Measurements from ENCODE around the gene HOXB3.

HOXB3 gene

DNA sequence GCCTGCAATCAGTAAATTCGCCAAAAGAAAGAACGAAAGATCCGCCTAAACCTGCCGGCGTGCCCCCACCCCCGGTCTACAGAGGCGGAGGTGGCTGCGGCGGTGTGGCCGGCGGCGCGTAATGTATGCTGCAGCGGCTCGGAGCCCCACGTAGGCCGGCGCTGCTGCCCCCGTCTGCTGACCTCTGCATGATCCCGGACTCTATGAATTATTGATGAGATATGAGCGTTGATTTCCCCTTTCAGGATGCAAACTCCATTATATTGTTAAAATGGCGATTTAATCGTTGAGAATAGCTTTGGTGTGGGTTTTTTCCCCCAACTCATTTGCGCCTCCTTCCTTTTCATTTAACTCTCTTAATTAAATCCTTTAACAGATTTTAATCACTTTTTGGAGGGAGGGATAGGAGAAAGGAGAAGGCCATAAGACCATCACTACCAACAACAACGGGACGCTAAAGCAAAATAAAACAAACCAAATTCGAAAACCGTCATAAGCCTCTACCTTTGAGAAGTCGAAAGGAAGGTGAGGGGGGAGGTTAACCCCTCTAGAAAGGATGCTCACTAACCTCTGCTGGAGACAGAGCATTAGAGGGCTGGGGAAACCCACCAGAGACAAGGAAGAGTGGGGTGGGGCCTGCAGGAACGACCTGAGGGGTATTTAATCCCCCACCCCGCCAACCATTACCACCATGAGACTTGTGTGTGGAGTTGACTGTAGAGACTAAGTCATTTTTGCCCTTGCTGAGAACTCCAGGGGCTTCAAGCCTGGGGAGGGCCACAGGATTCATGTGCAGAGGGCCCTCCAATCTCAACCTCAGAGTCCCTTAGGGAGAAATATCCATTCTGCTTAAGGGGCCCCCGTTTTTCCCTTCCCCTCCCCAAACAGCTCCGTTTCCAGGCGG, 3.4 kb downstream of the HOXB3 start:
- Histone ChIP-seq H3K27me3 (ENCODE audit: control insufficient read depth in 2 of 2, insufficient read depth in 2 of 2, low read length in 2 of 2) (no peaks in the 10 kb centered on the region), H3K9ac (ENCODE audit: low read depth in 1 of 2, low read length in 2 of 2) (peak overlapping the region; percentile 74 to 76)

DNA sequence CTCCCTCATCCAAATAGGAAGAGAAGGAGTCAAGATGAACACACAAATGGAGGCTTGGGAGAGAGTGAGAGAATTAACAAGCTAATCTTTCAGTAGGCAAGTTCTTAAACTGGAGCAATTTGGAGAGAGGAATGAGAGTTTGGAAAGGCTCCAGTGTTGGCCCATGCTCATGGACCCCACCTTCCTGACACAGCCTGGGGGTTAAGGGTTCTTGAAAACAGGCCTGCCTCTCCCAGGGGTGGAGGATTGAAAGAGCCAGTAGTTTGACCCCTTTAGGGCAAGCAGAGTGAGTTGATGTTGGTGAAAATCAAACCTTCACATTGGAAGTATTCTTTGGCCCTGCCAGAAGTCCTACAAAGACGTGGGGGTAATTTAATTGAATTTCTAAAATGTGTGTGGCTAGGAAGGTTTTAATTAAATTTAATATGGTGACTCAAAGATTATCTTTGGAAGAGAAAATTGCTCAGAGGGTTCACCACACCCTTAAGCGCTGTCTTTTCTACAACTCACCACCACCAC, 5.8 kb downstream of the HOXB3 start:
- Histone ChIP-seq H3K36me3 (ENCODE audit: control insufficient read depth in 2 of 2, insufficient read depth in 2 of 2, low read length in 2 of 2) (peaks cover 0 to 3% of the 10 kb centered on the region in 2 donors), H3K4me3 (ENCODE audit: low read length in 2 of 2) (no peak overlapping the region), H3K4me1 (ENCODE audit: control insufficient read depth in 2 of 2, insufficient read depth in 2 of 2, low read length in 2 of 2) (peaks cover 34 to 56% of the 10 kb centered on the region in 2 donors), H3K9ac (ENCODE audit: low read depth in 1 of 2, low read length in 2 of 2) (no peak overlapping the region), H3K27ac (ENCODE audit: low read depth in 2 of 2, low read length in 2 of 2) (peak overlapping the region in 1 of 2 donors; percentile 72), H3K9me3 (ENCODE audit: control insufficient read depth in 2 of 2, low read length in 2 of 2) (no peaks in the 10 kb centered on the region), H3K27me3 (ENCODE audit: control insufficient read depth in 2 of 2, insufficient read depth in 2 of 2, low read length in 2 of 2) (peaks cover 2 to 4% of the 10 kb centered on the region in 2 donors)

More for the DNA sequence above, 3.4 kb downstream of the HOXB3 start:
- peaks cover 31 to 57% of the 10 kb centered on the region in 2 donors for H3K4me1 ChIP-seq (ENCODE audit: control insufficient read depth in 2 of 2, insufficient read depth in 2 of 2, low read length in 2 of 2)
- H3K9me3 ChIP-seq (ENCODE audit: control insufficient read depth in 2 of 2, low read length in 2 of 2) = no peaks in the 10 kb centered on the region
- peak overlapping the region; percentile 85 to 87 for H3K27ac ChIP-seq (ENCODE audit: low read depth in 2 of 2, low read length in 2 of 2)
- H3K36me3 ChIP-seq (ENCODE audit: control insufficient read depth in 2 of 2, insufficient read depth in 2 of 2, low read length in 2 of 2) = peaks cover 0 to 5% of the 10 kb centered on the region in 2 donors
- H3K4me3 ChIP-seq (ENCODE audit: low read length in 2 of 2) = peak overlapping the region; percentile 78 to 83

DNA sequence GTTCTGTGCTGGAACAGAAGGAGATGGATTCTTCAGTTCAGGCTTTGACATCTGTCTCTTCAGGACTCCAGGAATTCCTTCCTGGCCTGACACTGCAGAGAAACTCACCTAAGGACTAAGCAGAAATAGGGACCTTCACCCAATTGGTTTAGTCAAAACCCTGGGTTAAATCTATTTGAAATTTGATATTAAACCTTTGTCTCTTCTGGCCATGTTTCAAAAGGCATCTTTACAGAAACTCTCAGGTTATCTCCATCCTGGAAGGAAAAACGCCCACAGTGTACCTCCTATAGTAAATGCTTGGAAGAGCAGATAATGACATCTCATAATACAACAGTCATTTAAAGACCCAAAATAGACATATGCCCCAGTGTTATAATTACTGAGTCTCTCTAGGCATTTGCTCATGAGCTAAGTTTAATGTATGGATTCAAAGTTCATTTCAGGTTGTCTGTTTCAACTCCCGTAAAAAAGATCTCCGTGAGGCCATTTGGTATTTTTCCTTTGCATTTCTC, 6.3 kb downstream of the HOXB3 start:
- peaks cover 39 to 61% of the 10 kb centered on the region in 2 donors for H3K4me1 ChIP-seq (ENCODE audit: control insufficient read depth in 2 of 2, insufficient read depth in 2 of 2, low read length in 2 of 2)
- peaks cover 0 to 3% of the 10 kb centered on the region in 2 donors for H3K36me3 ChIP-seq (ENCODE audit: control insufficient read depth in 2 of 2, insufficient read depth in 2 of 2, low read length in 2 of 2)
- H3K9me3 ChIP-seq (ENCODE audit: control insufficient read depth in 2 of 2, low read length in 2 of 2) = no peaks in the 10 kb centered on the region
- H3K9ac ChIP-seq (ENCODE audit: low read depth in 1 of 2, low read length in 2 of 2) = no peak overlapping the region
- H3K27me3 ChIP-seq (ENCODE audit: control insufficient read depth in 2 of 2, insufficient read depth in 2 of 2, low read length in 2 of 2) = peaks cover 2 to 4% of the 10 kb centered on the region in 2 donors
- H3K27ac ChIP-seq (ENCODE audit: low read depth in 2 of 2, low read length in 2 of 2) = peak overlapping the region in 1 of 2 donors; percentile 38
- no peak overlapping the region for H3K4me3 ChIP-seq (ENCODE audit: low read length in 2 of 2)

DNA sequence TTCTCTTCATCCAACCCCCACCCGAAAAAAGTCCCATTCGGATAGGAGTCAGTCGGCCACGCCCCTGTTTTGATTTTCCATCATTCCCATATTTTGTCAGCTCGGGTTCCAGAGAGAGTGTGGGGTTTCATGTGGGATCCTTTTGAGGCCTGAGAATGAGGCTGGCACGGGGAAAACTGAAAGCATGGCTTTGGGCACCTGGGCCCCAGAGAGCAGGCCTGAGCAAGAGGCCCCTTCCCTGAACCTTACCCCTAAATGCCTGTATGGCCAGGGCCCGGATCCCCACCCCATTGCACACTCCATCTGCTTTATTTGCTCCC, 7.3 kb downstream of the HOXB3 start:
- peaks cover 0 to 3% of the 10 kb centered on the region in 2 donors for H3K36me3 ChIP-seq (ENCODE audit: control insufficient read depth in 2 of 2, insufficient read depth in 2 of 2, low read length in 2 of 2)
- peaks cover 2 to 4% of the 10 kb centered on the region in 2 donors for H3K27me3 ChIP-seq (ENCODE audit: control insufficient read depth in 2 of 2, insufficient read depth in 2 of 2, low read length in 2 of 2)
- H3K4me3 ChIP-seq (ENCODE audit: low read length in 2 of 2) = peak overlapping the region; percentile 55 to 69
- peaks cover 42 to 57% of the 10 kb centered on the region in 2 donors for H3K4me1 ChIP-seq (ENCODE audit: control insufficient read depth in 2 of 2, insufficient read depth in 2 of 2, low read length in 2 of 2)
- H3K27ac ChIP-seq (ENCODE audit: low read depth in 2 of 2, low read length in 2 of 2) = peak overlapping the region; percentile 75 to 83
- H3K9me3 ChIP-seq (ENCODE audit: control insufficient read depth in 2 of 2, low read length in 2 of 2) = no peaks in the 10 kb centered on the region
- peak overlapping the region in 1 of 2 donors; percentile 27 for H3K9ac ChIP-seq (ENCODE audit: low read depth in 1 of 2, low read length in 2 of 2)

DNA sequence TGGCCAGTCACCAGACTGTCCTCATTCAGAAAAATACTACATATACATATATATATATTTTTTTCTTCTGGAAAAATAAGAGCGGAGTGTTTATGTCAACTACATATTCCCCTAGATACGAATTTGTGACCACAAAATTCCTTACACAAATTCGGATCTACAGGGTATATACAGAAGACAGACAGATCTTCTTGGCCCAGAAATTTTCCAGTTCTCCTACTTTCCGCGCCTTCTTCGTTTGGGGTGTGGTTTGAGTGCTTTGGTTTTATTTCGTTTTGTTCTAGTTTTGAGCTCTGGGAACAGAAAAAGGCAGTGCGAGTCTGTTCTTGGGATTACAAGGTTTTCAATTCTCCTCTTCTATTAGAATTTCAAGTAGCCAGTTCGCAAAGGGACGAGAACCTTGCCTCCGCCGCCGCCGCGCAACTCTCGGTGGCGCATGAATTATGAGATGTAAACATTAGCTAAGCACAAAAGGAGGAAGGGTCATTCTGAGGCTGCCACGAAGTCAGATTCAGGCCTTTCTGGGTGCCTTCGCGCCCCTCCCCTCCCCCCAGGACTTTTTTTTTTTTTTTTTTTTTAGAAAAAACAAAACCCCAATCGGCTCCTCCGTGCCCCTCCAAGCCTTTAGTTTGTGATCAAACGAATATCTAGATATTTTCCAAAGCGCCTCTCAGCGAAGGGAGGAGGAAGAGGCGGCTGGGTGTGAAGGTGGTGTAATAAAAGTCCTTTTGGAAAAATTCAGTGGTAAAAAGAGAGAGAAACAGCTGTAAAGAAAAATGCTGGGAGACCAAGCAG, 10.1 kb downstream of the HOXB3 start:
- H3K4me3 ChIP-seq (ENCODE audit: low read length in 2 of 2) = peak overlapping the region; percentile 4 to 69
- H3K9ac ChIP-seq (ENCODE audit: low read depth in 1 of 2, low read length in 2 of 2) = peak overlapping the region; percentile 41
- no peaks in the 10 kb centered on the region for H3K9me3 ChIP-seq (ENCODE audit: control insufficient read depth in 2 of 2, low read length in 2 of 2)
- H3K4me1 ChIP-seq (ENCODE audit: control insufficient read depth in 2 of 2, insufficient read depth in 2 of 2, low read length in 2 of 2) = peaks cover 48% of the 10 kb centered on the region in 2 donors
- peaks cover 0 to 3% of the 10 kb centered on the region in 2 donors for H3K36me3 ChIP-seq (ENCODE audit: control insufficient read depth in 2 of 2, insufficient read depth in 2 of 2, low read length in 2 of 2)
- peak overlapping the region; percentile 75 to 83 for H3K27ac ChIP-seq (ENCODE audit: low read depth in 2 of 2, low read length in 2 of 2)
- H3K27me3 ChIP-seq (ENCODE audit: control insufficient read depth in 2 of 2, insufficient read depth in 2 of 2, low read length in 2 of 2) = peaks cover 2 to 4% of the 10 kb centered on the region in 2 donors

DNA sequence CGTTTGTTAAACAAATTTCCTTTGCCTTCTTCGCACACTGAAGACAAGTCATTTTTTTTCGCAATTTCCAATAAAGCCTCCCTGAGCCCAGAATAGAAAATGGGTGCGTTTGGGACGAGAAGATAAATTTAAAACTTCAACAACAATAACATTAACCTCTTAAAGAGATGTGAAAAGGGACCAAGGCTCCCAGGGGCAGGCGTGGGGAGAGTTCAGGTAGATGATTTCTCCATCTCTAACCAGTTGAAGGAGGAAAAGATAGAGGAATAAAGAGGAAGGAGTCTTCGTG, 10.6 kb downstream of the HOXB3 start:
- peaks cover 2 to 4% of the 10 kb centered on the region in 2 donors for H3K27me3 ChIP-seq (ENCODE audit: control insufficient read depth in 2 of 2, insufficient read depth in 2 of 2, low read length in 2 of 2)
- peak overlapping the region in 1 of 2 donors; percentile 75 for H3K4me3 ChIP-seq (ENCODE audit: low read length in 2 of 2)
- peaks cover 44 to 48% of the 10 kb centered on the region in 2 donors for H3K4me1 ChIP-seq (ENCODE audit: control insufficient read depth in 2 of 2, insufficient read depth in 2 of 2, low read length in 2 of 2)
- peaks cover 0 to 3% of the 10 kb centered on the region in 2 donors for H3K36me3 ChIP-seq (ENCODE audit: control insufficient read depth in 2 of 2, insufficient read depth in 2 of 2, low read length in 2 of 2)
- peak overlapping the region in 1 of 2 donors; percentile 17 for H3K9ac ChIP-seq (ENCODE audit: low read depth in 1 of 2, low read length in 2 of 2)
- H3K27ac ChIP-seq (ENCODE audit: low read depth in 2 of 2, low read length in 2 of 2) = peak overlapping the region; percentile 59 to 83
- H3K9me3 ChIP-seq (ENCODE audit: control insufficient read depth in 2 of 2, low read length in 2 of 2) = no peaks in the 10 kb centered on the region

DNA sequence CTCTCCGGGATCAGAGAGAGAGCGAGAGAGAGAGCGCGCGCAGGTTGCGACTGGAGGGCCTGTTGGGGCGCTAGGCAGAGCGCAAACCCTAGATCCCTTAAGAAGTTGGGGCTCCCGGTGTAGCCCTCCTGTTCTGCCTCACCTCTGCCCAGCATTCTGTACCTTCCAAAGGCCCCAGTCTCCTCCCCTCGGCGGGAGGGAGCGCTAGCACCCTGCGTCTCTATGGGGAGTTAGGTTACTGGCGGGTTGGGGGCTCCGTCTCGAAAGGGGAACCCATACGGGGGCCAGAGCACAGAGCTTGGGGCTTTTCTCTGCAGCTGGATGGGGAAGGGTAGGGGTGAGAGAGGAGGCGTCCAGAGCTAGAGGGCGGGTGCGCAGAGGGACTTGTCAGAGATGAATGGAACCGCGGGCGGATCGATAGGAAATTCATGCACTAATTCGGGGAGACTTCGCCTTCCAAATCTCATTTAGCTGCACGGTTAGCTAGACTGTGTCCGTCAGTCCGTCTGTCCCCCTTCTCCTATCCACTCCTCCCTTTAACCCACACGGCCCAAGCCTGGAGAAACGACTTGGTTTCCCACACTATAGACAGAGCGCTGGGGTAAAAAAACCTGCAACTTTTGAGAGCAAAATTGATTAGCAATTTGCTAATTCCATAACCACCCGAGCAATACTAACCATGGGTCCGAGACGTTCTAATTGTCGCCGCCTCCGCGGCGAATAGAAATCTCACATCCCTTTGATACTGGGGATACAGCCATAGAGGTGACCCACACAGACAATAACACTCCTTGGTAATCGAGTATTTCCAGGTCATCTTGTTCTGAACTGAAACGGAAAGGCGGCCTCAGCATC, 11.2 kb downstream of the HOXB3 start:
- Histone ChIP-seq H3K27me3 (ENCODE audit: control insufficient read depth in 2 of 2, insufficient read depth in 2 of 2, low read length in 2 of 2) (peaks cover 2 to 4% of the 10 kb centered on the region in 2 donors), H3K9ac (ENCODE audit: low read depth in 1 of 2, low read length in 2 of 2) (peak overlapping the region; percentile 55 to 72)

DNA sequence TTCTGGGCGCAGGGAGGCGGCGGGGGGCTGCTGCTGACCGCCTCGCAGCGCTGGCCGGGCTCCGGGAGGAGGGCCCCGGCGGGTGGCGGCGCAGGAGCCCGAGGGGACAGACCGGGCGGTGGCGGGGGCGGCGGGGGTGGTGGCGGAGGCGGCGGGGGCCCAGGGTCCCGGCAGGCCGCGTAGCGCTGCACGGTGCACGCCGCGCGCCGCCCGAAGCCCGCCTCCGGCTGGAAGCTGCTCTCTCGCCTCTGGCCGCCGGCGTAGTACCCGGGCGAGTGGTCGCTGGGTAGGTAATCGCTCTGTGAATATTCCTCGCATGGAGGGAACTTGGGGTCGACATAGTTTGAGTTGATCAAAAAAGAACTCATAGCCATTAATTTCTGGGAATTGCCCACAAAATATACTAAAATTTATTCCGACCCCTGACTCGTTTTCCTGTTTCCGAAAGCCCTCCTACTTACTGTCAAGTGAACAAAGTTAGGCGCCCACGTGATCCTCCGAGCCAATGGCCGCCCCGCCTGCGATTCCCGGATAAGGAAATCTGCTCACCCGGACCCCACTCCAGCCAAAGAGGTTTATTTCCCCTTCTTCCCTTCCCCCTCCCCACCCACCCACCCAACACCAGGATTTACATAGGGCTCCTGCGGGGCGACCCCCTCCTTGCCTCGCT, 12.0 kb downstream of the HOXB3 start, which contains the start of gene HOXB4:
TSS of gene HOXB4 (minus strand) at position 405 of the 670 bp plus-strand sequence. CDS start at position 374, 31 bp downstream.
- no peaks in the 10 kb centered on the region for H3K36me3 ChIP-seq (ENCODE audit: control insufficient read depth in 2 of 2, insufficient read depth in 2 of 2, low read length in 2 of 2)
- peak within 1 kb of the TSS; percentile 85 to 86 for H3K27ac ChIP-seq (ENCODE audit: low read depth in 2 of 2, low read length in 2 of 2)
- H3K4me1 ChIP-seq (ENCODE audit: control insufficient read depth in 2 of 2, insufficient read depth in 2 of 2, low read length in 2 of 2) = peaks cover 38 to 48% of the 10 kb centered on the region in 2 donors
- no peaks in the 10 kb centered on the region for H3K9me3 ChIP-seq (ENCODE audit: control insufficient read depth in 2 of 2, low read length in 2 of 2)
- peak within 1 kb of the TSS; percentile 53 to 75 for H3K4me3 ChIP-seq (ENCODE audit: low read length in 2 of 2)
- peak within 1 kb of the TSS; percentile 55 to 72 for H3K9ac ChIP-seq (ENCODE audit: low read depth in 1 of 2, low read length in 2 of 2)
- H3K27me3 ChIP-seq (ENCODE audit: control insufficient read depth in 2 of 2, insufficient read depth in 2 of 2, low read length in 2 of 2) = peaks cover 2 to 4% of the 10 kb centered on the region in 2 donors

More for the DNA sequence above, 11.2 kb downstream of the HOXB3 start:
- Histone ChIP-seq H3K9me3 (ENCODE audit: control insufficient read depth in 2 of 2, low read length in 2 of 2) (no peaks in the 10 kb centered on the region), H3K4me1 (ENCODE audit: control insufficient read depth in 2 of 2, insufficient read depth in 2 of 2, low read length in 2 of 2) (peaks cover 39 to 48% of the 10 kb centered on the region in 2 donors), H3K27ac (ENCODE audit: low read depth in 2 of 2, low read length in 2 of 2) (peak overlapping the region; percentile 59 to 83), H3K4me3 (ENCODE audit: low read length in 2 of 2) (peak overlapping the region; percentile 41 to 75), H3K36me3 (ENCODE audit: control insufficient read depth in 2 of 2, insufficient read depth in 2 of 2, low read length in 2 of 2) (peaks cover 0 to 3% of the 10 kb centered on the region in 2 donors)
